ENCODE data around the gene SASH3.

Gene SASH3

GRCh38 chrX:129843459-129844306 lies 63.9 kb downstream of the SASH3 start, which contains the start of gene ZDHHC9:
TSS of gene ZDHHC9 (minus strand) at chrX:129843886. CDS start at chrX:129841945, 1,941 bp downstream.
- TF ChIP-seq, protein P1, sequence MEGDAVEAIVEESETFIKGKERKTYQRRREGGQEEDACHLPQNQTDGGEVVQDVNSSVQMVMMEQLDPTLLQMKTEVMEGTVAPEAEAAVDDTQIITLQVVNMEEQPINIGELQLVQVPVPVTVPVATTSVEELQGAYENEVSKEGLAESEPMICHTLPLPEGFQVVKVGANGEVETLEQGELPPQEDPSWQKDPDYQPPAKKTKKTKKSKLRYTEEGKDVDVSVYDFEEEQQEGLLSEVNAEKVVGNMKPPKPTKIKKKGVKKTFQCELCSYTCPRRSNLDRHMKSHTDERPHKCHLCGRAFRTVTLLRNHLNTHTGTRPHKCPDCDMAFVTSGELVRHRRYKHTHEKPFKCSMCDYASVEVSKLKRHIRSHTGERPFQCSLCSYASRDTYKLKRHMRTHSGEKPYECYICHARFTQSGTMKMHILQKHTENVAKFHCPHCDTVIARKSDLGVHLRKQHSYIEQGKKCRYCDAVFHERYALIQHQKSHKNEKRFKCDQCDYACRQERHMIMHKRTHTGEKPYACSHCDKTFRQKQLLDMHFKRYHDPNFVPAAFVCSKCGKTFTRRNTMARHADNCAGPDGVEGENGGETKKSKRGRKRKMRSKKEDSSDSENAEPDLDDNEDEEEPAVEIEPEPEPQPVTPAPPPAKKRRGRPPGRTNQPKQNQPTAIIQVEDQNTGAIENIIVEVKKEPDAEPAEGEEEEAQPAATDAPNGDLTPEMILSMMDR (IDR thresholded peaks at IDR 0.05; ENCODE audit: low read depth, low read length), result no peak
- H3K4me3 ChIP-seq (replicated peaks in 1 of 2; ENCODE audit: low read depth in 2 of 2, low read length in 2 of 2), result peak within 1 kb of the TSS; percentile 70 to 71
- peak; percentile 89 to 93 for DNase-seq (ENCODE audit: low read depth in 2 of 2)
